ENCODE data around the gene SNAPC5. TPM values are rescaled to one million over a fixed set of nuclear protein-coding genes. Genes with fewer than 3 reads are reported as not detected.
A peak's percentile ranks its signal among the peaks of the same experiment; 100 is the strongest.

The SNAPC5 gene
- total and polyA plus RNA-seq, 10 of the 15 experiments (the other 5 are each of a cell fraction or from before 2014, with no cell fraction given): 14.4 to 53.5 (median 36.9) TPM

GRCh38 chr15:66456211-66456610, 41.4 kb downstream of the SNAPC5 start:
- Histone ChIP-seq H3K4me1 (ENCODE audit: control insufficient read depth, insufficient read depth, low read length) (no peaks in the 10 kb centered on the region), H3K4me2 (ENCODE audit: control insufficient read depth, insufficient read depth) (no peak overlapping the region), H3K79me2 (ENCODE audit: control insufficient read depth, insufficient read depth, low read length) (no peaks in the 10 kb centered on the region), H3K4me3 (no peak overlapping the region), H4K20me1 (ENCODE audit: control insufficient read depth, insufficient read depth) (no peaks in the 10 kb centered on the region), H2AFZ (ENCODE audit: control insufficient read depth, low read depth, low read length) (no peak overlapping the region), H3K9ac (ENCODE audit: control insufficient read depth, insufficient read depth, low read length) (no peak overlapping the region), H3K27me3 (replicated peaks in 1 of 2; ENCODE audit: control insufficient read depth in 2 of 2, insufficient read depth in 2 of 2, low read length in 1 of 2) (no peaks in the 10 kb centered on the region), H3K27ac (ENCODE audit: control insufficient read depth, insufficient read depth) (no peak overlapping the region), H3K36me3 (ENCODE audit: control insufficient read depth in 2 of 2, insufficient read depth in 2 of 2, low read length in 1 of 2) (peaks cover 2 to 14% of the 10 kb centered on the region in 2 experiments; a peak in 3 of 4 replicates), H3K9me3 (replicated peaks; ENCODE audit: control insufficient read depth, insufficient read depth, low read length) (no peaks in the 10 kb centered on the region)
- intact Hi-C loops (cut with micrococcal nuclease; ENCODE audit: unreplicated experiment) (no loop called here), in situ Hi-C loops (cut with MboI) (no loop called here)
- DNase-seq (ENCODE audit: low read depth, low spot score): no peak
- ChIA-PET POLR2A (interaction anchor here (0.6 kb wide), 1 partner anchor 660 kb away, joined by 3 read pairs; no protein-coding TSS in a partner anchor), RAD21 (ENCODE audit: unreplicated experiment) (interaction anchor here (0.6 kb wide), 1 partner anchor 67 kb away, joined by 4 read pairs; no protein-coding TSS in a partner anchor), SMC1A (ENCODE audit: uncharacterized antibody, unreplicated experiment) (interaction anchor here (0.6 kb wide), 1 partner anchor 933 kb away, joined by 3 read pairs; no protein-coding TSS in a partner anchor), CTCF (no interaction called here)
- TSS peak; percentile 2 for BruUV-seq (replicated peaks)
- peak; percentile 56; the same call in 1 of the 2 replicates for TF ChIP-seq RUNX3 (IDR thresholded peaks at IDR 0.05; ENCODE audit: low read length)
- TF ChIP-seq NR2F1 (conservative IDR thresholded peaks at IDR 0.05): no peak
- peak; percentile 34; the same call in 1 of the 2 replicates for TF ChIP-seq NFIC (IDR thresholded peaks at IDR 0.05; ENCODE audit: low read depth, low read length)
- 0 out of 2 replicates have a peak, but pooled peaks have one; percentile 44 for TF ChIP-seq TCF7 (IDR thresholded peaks at IDR 0.05; ENCODE audit: borderline replicate concordance)
- TF ChIP-seq EZH2 (IDR thresholded peaks at IDR 0.05; ENCODE audit: borderline replicate concordance, control insufficient read depth, low read depth, low read length): no peak
- peak; percentile 45 for TF ChIP-seq JUNB (IDR thresholded peaks at IDR 0.05)
- no peak for FAIRE-seq
- ATAC-seq: peak; percentile 19; the same call in 2 of the 3 replicates
- 40% methylated on average over 3 of the region's 3 CpGs for WGBS (ENCODE audit: insufficient coverage, insufficient replicate concordance, low lambda C conversion rate, missing lambda C conversion rate)

GRCh38 chr15:66454143-66454542, 43.4 kb downstream of the SNAPC5 start:
- Histone ChIP-seq H3K36me3 (ENCODE audit: control insufficient read depth in 2 of 2, insufficient read depth in 2 of 2, low read length in 1 of 2) (peaks cover 2 to 8% of the 10 kb centered on the region in 2 experiments; a peak in 2 of 4 replicates), H3K4me1 (ENCODE audit: control insufficient read depth, insufficient read depth, low read length) (no peaks in the 10 kb centered on the region), H3K9ac (ENCODE audit: control insufficient read depth, insufficient read depth, low read length) (no peak overlapping the region), H2AFZ (ENCODE audit: control insufficient read depth, low read depth, low read length) (no peak overlapping the region), H3K4me3 (no peak overlapping the region), H3K27me3 (replicated peaks in 1 of 2; ENCODE audit: control insufficient read depth in 2 of 2, insufficient read depth in 2 of 2, low read length in 1 of 2) (no peaks in the 10 kb centered on the region), H3K9me3 (replicated peaks; ENCODE audit: control insufficient read depth, insufficient read depth, low read length) (no peaks in the 10 kb centered on the region; the same call in 2 of the 3 replicates), H4K20me1 (ENCODE audit: control insufficient read depth, insufficient read depth) (no peaks in the 10 kb centered on the region), H3K4me2 (ENCODE audit: control insufficient read depth, insufficient read depth) (no peak overlapping the region), H3K27ac (ENCODE audit: control insufficient read depth, insufficient read depth) (no peak overlapping the region), H3K79me2 (ENCODE audit: control insufficient read depth, insufficient read depth, low read length) (no peaks in the 10 kb centered on the region)
- POLR2A ChIA-PET: interaction anchor here (0.6 kb wide), 1 partner anchor 30 kb away, joined by 6 read pairs; no protein-coding TSS in a partner anchor
- no peak for FAIRE-seq
- BruUV-seq (replicated peaks): no TSS peak
- intact Hi-C loops (cut with micrococcal nuclease; ENCODE audit: unreplicated experiment) (no loop called here), in situ Hi-C loops (cut with MboI) (no loop called here)
- CTCF ChIA-PET: interaction anchor here (1.7 to 3.0 kb wide), 2 partner anchors 13 to 44 kb away, joined by 4 to 8 read pairs; no protein-coding TSS in a partner anchor
- no peak for ATAC-seq
- no peak for DNase-seq (ENCODE audit: low read depth, low spot score)
- RAD21 ChIA-PET (ENCODE audit: unreplicated experiment): no interaction called here
- 92% methylated on average over 2 of the region's 2 CpGs for WGBS (ENCODE audit: insufficient coverage, insufficient replicate concordance, low lambda C conversion rate, missing lambda C conversion rate)
- SMC1A ChIA-PET (ENCODE audit: uncharacterized antibody, unreplicated experiment): no interaction called here
- TF ChIP-seq ZNF217 (IDR thresholded peaks at IDR 0.05) (no peak), CBX3 (IDR thresholded peaks at IDR 0.05; ENCODE audit: borderline replicate concordance, low read depth) (no peak), EED (IDR thresholded peaks at IDR 0.05; ENCODE audit: low read depth) (no peak), HDGF (IDR thresholded peaks at IDR 0.05) (no peak), ETV6 (conservative IDR thresholded peaks at IDR 0.05 in 1 of 2, IDR thresholded peaks at IDR 0.05 in 1 of 2; ENCODE audit: borderline replicate concordance in 1 of 2, low read depth in 1 of 2) (no peak), ASH2L (IDR thresholded peaks at IDR 0.05; ENCODE audit: borderline replicate concordance, low read depth) (no peak), DPF2 (IDR thresholded peaks at IDR 0.05) (no peak), FOS (IDR thresholded peaks at IDR 0.05; ENCODE audit: borderline replicate concordance, extremely low read depth, insufficient read length) (no peak), BCL11A (IDR thresholded peaks at IDR 0.05; ENCODE audit: low read depth, low read length) (no peak), ZNF24 (IDR thresholded peaks at IDR 0.05) (no peak), SMAD1 (IDR thresholded peaks at IDR 0.05; ENCODE audit: low read depth, partially characterized antibody) (no peak), RUNX3 (IDR thresholded peaks at IDR 0.05; ENCODE audit: low read length) (no peak)
- TF ChIP-seq, protein P1, sequence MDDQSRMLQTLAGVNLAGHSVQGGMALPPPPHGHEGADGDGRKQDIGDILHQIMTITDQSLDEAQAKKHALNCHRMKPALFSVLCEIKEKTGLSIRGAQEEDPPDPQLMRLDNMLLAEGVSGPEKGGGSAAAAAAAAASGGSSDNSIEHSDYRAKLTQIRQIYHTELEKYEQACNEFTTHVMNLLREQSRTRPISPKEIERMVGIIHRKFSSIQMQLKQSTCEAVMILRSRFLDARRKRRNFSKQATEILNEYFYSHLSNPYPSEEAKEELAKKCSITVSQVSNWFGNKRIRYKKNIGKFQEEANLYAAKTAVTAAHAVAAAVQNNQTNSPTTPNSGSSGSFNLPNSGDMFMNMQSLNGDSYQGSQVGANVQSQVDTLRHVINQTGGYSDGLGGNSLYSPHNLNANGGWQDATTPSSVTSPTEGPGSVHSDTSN (IDR thresholded peaks at IDR 0.05; ENCODE audit: insufficient replicate concordance, low read depth, low read length): no peak

Data from GM12878 (cell line).